ENCODE results near the gene OR11A1.

Gene OR11A1

GRCh38 chr6:29479560-29479959 is 22.7 kb upstream of the OR11A1 start:
- TF ChIP-seq CTCF (IDR thresholded peaks at IDR 0.05; ENCODE audit: low read depth, low read length) (no peak), MAX (IDR thresholded peaks at IDR 0.05; ENCODE audit: low read depth, low read length) (no peak), POLR2A (IDR thresholded peaks at IDR 0.05; ENCODE audit: extremely low read depth, insufficient read length) (no peak), MYC (IDR thresholded peaks at IDR 0.05; ENCODE audit: low read depth, low read length) (no peak)
- DNase-seq (ENCODE audit: low read depth) = no peak
- H3K4me3 ChIP-seq (ENCODE audit: low read depth, low read length) = no peak overlapping the region

GRCh38 chr6:29478740-29479139 is 21.9 kb upstream of the OR11A1 start:
- no peak for DNase-seq (ENCODE audit: low read depth)
- no peak for TF ChIP-seq MAX (IDR thresholded peaks at IDR 0.05; ENCODE audit: low read depth, low read length)
- no peak for TF ChIP-seq MYC (IDR thresholded peaks at IDR 0.05; ENCODE audit: low read depth, low read length)
- TF ChIP-seq POLR2A (IDR thresholded peaks at IDR 0.05; ENCODE audit: extremely low read depth, insufficient read length) = no peak
- no peak for TF ChIP-seq CTCF (IDR thresholded peaks at IDR 0.05; ENCODE audit: low read depth, low read length)
- no peak overlapping the region for H3K4me3 ChIP-seq (ENCODE audit: low read depth, low read length)

GRCh38 chr6:29477923-29478450 is 21.1 kb upstream of the OR11A1 start:
- TF ChIP-seq POLR2A (IDR thresholded peaks at IDR 0.05; ENCODE audit: extremely low read depth, insufficient read length) (no peak), MAX (IDR thresholded peaks at IDR 0.05; ENCODE audit: low read depth, low read length) (no peak), MYC (IDR thresholded peaks at IDR 0.05; ENCODE audit: low read depth, low read length) (no peak), CTCF (IDR thresholded peaks at IDR 0.05; ENCODE audit: low read depth, low read length) (no peak)
- H3K4me3 ChIP-seq (ENCODE audit: low read depth, low read length) = no peak overlapping the region

GRCh38 chr6:29474996-29475395 is 18.1 kb upstream of the OR11A1 start:
- H3K4me3 ChIP-seq (ENCODE audit: low read depth, low read length) = no peak overlapping the region
- TF ChIP-seq CTCF (IDR thresholded peaks at IDR 0.05; ENCODE audit: low read depth, low read length) (no peak), MAX (IDR thresholded peaks at IDR 0.05; ENCODE audit: low read depth, low read length) (no peak), MYC (IDR thresholded peaks at IDR 0.05; ENCODE audit: low read depth, low read length) (no peak), POLR2A (IDR thresholded peaks at IDR 0.05; ENCODE audit: extremely low read depth, insufficient read length) (no peak)
- no peak for DNase-seq (ENCODE audit: low read depth)

More at GRCh38 chr6:29477923-29478450, 21.1 kb upstream of the OR11A1 start:
- DNase-seq (ENCODE audit: low read depth) = no peak

GRCh38 chr6:29466241-29466640 is 9.4 kb upstream of the OR11A1 start:
- H3K4me3 ChIP-seq (ENCODE audit: low read depth, low read length) = no peak overlapping the region
- TF ChIP-seq POLR2A (IDR thresholded peaks at IDR 0.05; ENCODE audit: extremely low read depth, insufficient read length) = no peak
- TF ChIP-seq CTCF (IDR thresholded peaks at IDR 0.05; ENCODE audit: low read depth, low read length) = no peak
- TF ChIP-seq MAX (IDR thresholded peaks at IDR 0.05; ENCODE audit: low read depth, low read length) = no peak
- no peak for TF ChIP-seq MYC (IDR thresholded peaks at IDR 0.05; ENCODE audit: low read depth, low read length)
- DNase-seq (ENCODE audit: low read depth) = no peak

All from NB4 (cell line).